Measurements from ENCODE around the gene ABHD17A. TPM values are rescaled to one million over a fixed set of nuclear protein-coding genes. Genes with fewer than 3 reads are reported as not detected.

The ABHD17A gene
- polyA plus RNA-seq, 4 donors: 49.1 to 79.6 (median 62.0) TPM

- H3K27ac ChIP-seq (ENCODE audit: low read depth in 1 of 3, low read length in 2 of 3): no peak overlapping the region
- WGBS, 3 donors: 90 to 93% (median 91%) methylated on average over 39 to 41 of the region's 41 CpGs
- DNase-seq (no peak), FAIRE-seq (no peak)
- no peaks in the 10 kb centered on the region for H3K9me3 ChIP-seq (ENCODE audit: control insufficient read depth in 2 of 2, insufficient read depth in 1 of 2, low read depth in 1 of 2, low read length in 1 of 2)
- peaks cover 0 to 13% (median 5%) of the 10 kb centered on the region in 3 donors for H3K4me1 ChIP-seq (ENCODE audit: control insufficient read depth in 3 of 3, insufficient read depth in 2 of 3, low read depth in 1 of 3, low read length in 2 of 3)
- H3K4me3 ChIP-seq (ENCODE audit: low read depth in 1 of 3, low read length in 3 of 3): no peak overlapping the region
- peaks cover 5 to 83% (median 15%) of the 10 kb centered on the region in 3 donors for H3K36me3 ChIP-seq (ENCODE audit: control insufficient read depth in 3 of 3, insufficient read depth in 2 of 3, low read depth in 1 of 3, low read length in 3 of 3)
- H3K27me3 ChIP-seq (ENCODE audit: control insufficient read depth in 3 of 3, insufficient read depth in 3 of 3, low read length in 3 of 3): no peaks in the 10 kb centered on the region
Measured at GRCh38 chr19:1827566-1828278, 57.6 kb downstream of the ABHD17A start.

Other genes starting within 250 kb of the ABHD17A start
- gene TCF3, start 232.9 kb downstream of the ABHD17A start, polyA plus RNA-seq: 10 to 100 TPM; 43.2 to 68.9 (median 52.7) TPM
- under 1 TPM; under 0.01 to 0.46 (median 0.15) TPM for gene ONECUT3, start 132.0 kb downstream of the ABHD17A start, polyA plus RNA-seq
- under 1 TPM in 3 of 4 donors, not detected in 1; 0.45 to 0.52 (median 0.47) TPM for gene ATP8B3, start 73.2 kb downstream of the ABHD17A start, polyA plus RNA-seq
- gene REXO1, start 37.0 kb downstream of the ABHD17A start, polyA plus RNA-seq: 10 to 100 TPM; 18.4 to 31.8 (median 23.6) TPM
- 10 to 100 TPM in 3 of 4 donors, 1 to 10 TPM in 1; 7.8 to 18.6 (median 14.0) TPM for gene KLF16, start 21.9 kb downstream of the ABHD17A start, polyA plus RNA-seq
- 10 to 100 TPM in 3 of 4 donors, 1 to 10 TPM in 1; 4.7 to 38.1 (median 23.1) TPM for gene ADAT3, start 19.9 kb upstream of the ABHD17A start, polyA plus RNA-seq
- 10 to 100 TPM; 31.3 to 39.4 (median 36.0) TPM for gene SCAMP4, start 19.9 kb upstream of the ABHD17A start, polyA plus RNA-seq
- gene CSNK1G2, start 55.7 kb upstream of the ABHD17A start, polyA plus RNA-seq: 10 to 100 TPM; 31.3 to 52.8 (median 42.0) TPM
- gene BTBD2, start 130.2 kb upstream of the ABHD17A start, polyA plus RNA-seq: 100 to 1,000 TPM in 1 of 4 donors, 10 to 100 TPM in 3; 32.7 to 101 (median 53.0) TPM
- 100 to 1,000 TPM in 1 of 4 donors, 10 to 100 TPM in 3; 47.6 to 101 (median 88.9) TPM for gene MKNK2, start 165.7 kb upstream of the ABHD17A start, polyA plus RNA-seq
- 10 to 100 TPM in 3 of 4 donors, 1 to 10 TPM in 1; 7.6 to 18.3 (median 14.5) TPM for gene MOB3A, start 210.8 kb upstream of the ABHD17A start, polyA plus RNA-seq
- gene IZUMO4, start 211.4 kb upstream of the ABHD17A start, polyA plus RNA-seq: 1 to 10 TPM; 2.4 to 5.8 (median 4.2) TPM

All from small intestine (tissue), 7 donors.